Activated CD8-positive, alpha-beta T cell treated with anti-CD3 and anti-CD28 coated beads, Interleukin-2, amount 10 ng/mL, durations not matched to agents 7 days and 5 days (primary cell): Measurements from ENCODE around the gene IRAK2. TPM values are rescaled to one million over a fixed set of nuclear protein-coding genes. Genes with fewer than 3 reads are reported as not detected.
"Not testable (repeated sequence)": the region's sequence is repeated elsewhere in the genome, so short reads cannot be mapped to it uniquely, and the experiment has no call there.

ENCODE experiments used
- ATAC-seq: fragments of 150-1000 bp; cut with Tn5 transposase; one replicate; pipeline ENCODE4 v1.10.0; 2021; ENCODE audit warnings: moderate library complexity
- CTCF ChIA-PET: fragments of 350-600 bp; sonication (Branson Sonifier 250); formaldehyde crosslinking; loops from one replicate; lab custom pipeline; 2021; ENCODE audit warnings: antibody characterized with exemption; lab: Charles Lee
- POLR2A ChIA-PET: fragments of 350-600 bp; sonication (Branson Sonifier 250); formaldehyde crosslinking; loops from one replicate; lab custom pipeline; 2021; ENCODE audit warnings: antibody characterized with exemption; lab: Charles Lee
- DNase-seq: peaks from one replicate; pipeline ENCODE4 v3.0.0-alpha.2; 2020
- H3K27ac Mint-ChIP-seq: one replicate; pipeline ENCODE4 v1.8.0; 2021; ENCODE audit warnings: mild to moderate bottlenecking, mixed read lengths
- H3K27me3 Mint-ChIP-seq: one replicate; pipeline ENCODE4 v1.8.0; 2021; ENCODE audit warnings: low read depth, mixed read lengths
- H3K36me3 Mint-ChIP-seq: one replicate; pipeline ENCODE4 v1.8.0; 2021; ENCODE audit warnings: low read depth, mixed read lengths
- H3K4me1 Mint-ChIP-seq: one replicate; pipeline ENCODE4 v1.8.0; 2021; ENCODE audit warnings: low read depth, mixed read lengths
- H3K4me3 Mint-ChIP-seq: one replicate; pipeline ENCODE4 v1.8.0; 2021; ENCODE audit warnings: mild to moderate bottlenecking, mixed read lengths
- H3K9me3 Mint-ChIP-seq: one replicate; pipeline ENCODE4 v1.8.0; 2022; ENCODE audit warnings: mixed read lengths; ENCODE audit not compliant: insufficient read depth
- total RNA-seq, 2 experiments: library from RNA; stranded (reverse); gene quantifications; one replicate each; pipeline ENCODE4 v1.2.3, GENCODE V29; 2021

The IRAK2 gene, protein sequence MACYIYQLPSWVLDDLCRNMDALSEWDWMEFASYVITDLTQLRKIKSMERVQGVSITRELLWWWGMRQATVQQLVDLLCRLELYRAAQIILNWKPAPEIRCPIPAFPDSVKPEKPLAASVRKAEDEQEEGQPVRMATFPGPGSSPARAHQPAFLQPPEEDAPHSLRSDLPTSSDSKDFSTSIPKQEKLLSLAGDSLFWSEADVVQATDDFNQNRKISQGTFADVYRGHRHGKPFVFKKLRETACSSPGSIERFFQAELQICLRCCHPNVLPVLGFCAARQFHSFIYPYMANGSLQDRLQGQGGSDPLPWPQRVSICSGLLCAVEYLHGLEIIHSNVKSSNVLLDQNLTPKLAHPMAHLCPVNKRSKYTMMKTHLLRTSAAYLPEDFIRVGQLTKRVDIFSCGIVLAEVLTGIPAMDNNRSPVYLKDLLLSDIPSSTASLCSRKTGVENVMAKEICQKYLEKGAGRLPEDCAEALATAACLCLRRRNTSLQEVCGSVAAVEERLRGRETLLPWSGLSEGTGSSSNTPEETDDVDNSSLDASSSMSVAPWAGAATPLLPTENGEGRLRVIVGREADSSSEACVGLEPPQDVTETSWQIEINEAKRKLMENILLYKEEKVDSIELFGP
- 1 to 10 TPM; 1.3 to 1.4 TPM for total RNA-seq

DNA sequence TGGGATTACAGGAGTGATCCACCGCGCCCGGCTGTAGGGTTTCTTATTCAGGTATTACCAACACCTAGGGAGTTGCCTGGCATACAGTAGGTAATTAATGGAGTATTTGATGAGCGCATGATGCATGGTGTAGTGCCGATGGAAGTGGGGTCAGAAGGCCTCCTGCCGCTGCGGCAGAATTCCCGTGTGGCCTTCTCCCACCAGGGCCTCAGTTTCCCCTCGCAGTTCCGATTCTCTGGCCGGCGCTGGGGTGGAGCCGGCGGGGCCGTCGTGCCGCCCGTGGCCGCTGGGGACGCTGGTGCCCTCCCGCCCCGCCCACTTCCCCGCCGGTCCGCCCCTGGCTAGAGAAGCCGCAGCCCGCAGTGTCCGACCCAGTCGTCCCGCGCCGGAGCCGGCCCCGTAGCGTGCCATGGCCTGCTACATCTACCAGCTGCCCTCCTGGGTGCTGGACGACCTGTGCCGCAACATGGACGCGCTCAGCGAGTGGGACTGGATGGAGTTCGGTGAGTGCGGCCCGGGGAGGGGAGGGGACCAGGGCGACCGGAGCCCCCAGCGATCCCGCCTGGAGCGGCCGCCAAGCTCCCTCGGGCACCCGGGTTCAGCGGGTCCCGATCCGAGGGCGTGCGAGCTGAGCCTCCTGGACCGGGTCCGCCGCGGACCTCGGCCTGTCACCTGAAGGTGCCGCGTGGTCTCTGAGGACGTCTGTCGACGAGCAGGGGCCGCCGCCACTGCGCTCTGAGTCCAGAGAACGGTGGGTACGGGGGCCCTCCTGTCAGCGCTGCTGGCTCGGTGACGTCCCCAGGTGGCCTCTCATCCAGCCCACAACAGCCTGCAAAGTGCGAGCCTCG lies at the start of gene IRAK2:
IRAK2 (plus strand) TSS at position 374 of the 848 bp plus-strand sequence; CDS start at position 410, 36 bp downstream.
- H3K27me3 Mint-ChIP-seq = no peaks in the 10 kb centered on the region
- DNase-seq (peak; percentile 63), ATAC-seq (peak; percentile 84)
- ChIA-PET CTCF (interaction anchor here (1.0 to 2.1 kb wide), 9 partner anchors 14 to 99 kb away, joined by 3 to 9 read pairs (median 5); no protein-coding TSS in a partner anchor), POLR2A (interaction anchor here (1.4 kb wide), 1 partner anchor 28 kb away, joined by 4 read pairs; no protein-coding TSS in a partner anchor)
- no peak within 1 kb of the TSS for H3K27ac Mint-ChIP-seq
- H3K4me1 Mint-ChIP-seq = peaks cover 18% of the 10 kb centered on the region
- H3K36me3 Mint-ChIP-seq = peaks cover 8% of the 10 kb centered on the region
- peaks cover 11% of the 10 kb centered on the region for H3K9me3 Mint-ChIP-seq
- H3K4me3 Mint-ChIP-seq = peak within 1 kb of the TSS; percentile 69

DNA sequence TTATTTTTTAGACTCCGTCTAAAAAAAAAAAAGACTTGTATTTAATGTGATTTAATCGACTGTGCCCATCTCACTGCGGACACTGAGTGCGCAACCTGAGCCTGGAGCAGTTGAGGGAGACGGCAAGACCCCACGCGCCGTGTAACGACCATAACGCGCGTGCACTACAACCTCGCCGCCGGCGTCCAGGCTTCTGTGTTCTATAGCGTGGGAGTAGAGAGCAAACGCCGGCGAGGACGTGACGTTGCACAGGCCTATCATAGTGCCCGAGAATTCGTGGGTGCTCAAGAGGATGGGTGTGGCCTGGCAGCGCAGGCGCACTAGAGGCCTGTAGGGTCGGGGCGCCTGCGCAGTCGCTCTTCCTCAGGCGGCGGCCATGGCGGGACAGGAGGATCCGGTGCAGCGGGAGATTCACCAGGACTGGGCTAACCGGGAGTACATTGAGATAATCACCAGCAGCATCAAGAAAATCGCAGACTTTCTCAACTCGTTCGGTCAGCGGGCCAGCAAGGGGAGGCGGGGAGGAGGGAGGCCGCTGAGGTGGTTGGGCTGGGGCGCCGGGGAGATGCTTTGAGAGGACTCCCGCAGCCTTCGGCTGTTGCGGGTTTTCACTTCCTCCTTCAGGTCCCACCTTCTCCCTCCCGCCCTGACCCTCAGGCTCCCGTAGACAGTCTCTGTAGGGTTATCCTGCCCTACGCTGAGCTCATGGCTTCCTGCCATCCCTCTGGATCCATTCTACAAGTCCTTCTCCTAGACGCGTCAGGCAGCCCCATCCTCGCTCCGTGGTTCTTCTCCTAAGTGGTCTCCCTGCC lies 49.2 kb upstream of the IRAK2 start, which contains the start of gene BRK1:
BRK1 (plus strand) TSS at position 350 of the 812 bp plus-strand sequence; CDS start at position 377, 27 bp downstream.
- H3K36me3 Mint-ChIP-seq = peaks cover 25% of the 10 kb centered on the region
- ATAC-seq (peak; percentile 99), DNase-seq (peak; percentile 97)
- peak within 1 kb of the TSS; percentile 93 for H3K4me3 Mint-ChIP-seq
- peak within 1 kb of the TSS; percentile 98 for H3K27ac Mint-ChIP-seq
- H3K4me1 Mint-ChIP-seq = peaks cover 31% of the 10 kb centered on the region
- ChIA-PET POLR2A (interaction anchor here (0.8 to 1.8 kb wide), 4 partner anchors 11 to 27 kb away, joined by 3 to 6 read pairs (median 4); partner anchors contain the start of gene VHL), CTCF (interaction anchor here (1.3 to 2.0 kb wide), 2 partner anchors 107 to 148 kb away, joined by 5 to 9 read pairs; no protein-coding TSS in a partner anchor)
- no peaks in the 10 kb centered on the region for H3K9me3 Mint-ChIP-seq
- H3K27me3 Mint-ChIP-seq = no peaks in the 10 kb centered on the region

DNA sequence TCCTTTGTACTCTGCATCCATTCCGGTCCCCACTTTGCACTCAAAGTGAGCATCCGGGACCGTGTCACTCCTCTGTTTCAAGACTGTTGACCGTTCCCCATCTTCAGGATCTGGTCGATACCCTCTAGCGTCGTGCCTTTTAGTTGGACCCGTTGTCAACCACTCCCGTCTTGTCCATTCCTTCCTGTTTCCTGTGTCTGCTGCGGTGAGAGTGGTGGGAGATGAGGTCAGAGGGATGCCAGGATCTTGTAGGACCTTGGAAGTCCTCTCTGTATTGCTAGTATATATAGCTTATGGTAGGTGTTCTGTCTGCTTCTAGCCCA lies 48.6 kb upstream of the IRAK2 start:
- ChIA-PET CTCF (interaction anchor here (0.9 to 2.0 kb wide), 4 partner anchors 106 to 167 kb away, joined by 3 to 9 read pairs (median 4); no protein-coding TSS in a partner anchor), POLR2A (interaction anchor here (0.9 to 1.8 kb wide), 4 partner anchors 11 to 127 kb away, joined by 3 to 6 read pairs (median 4); partner anchors contain the start of gene VHL)
- Mint-ChIP-seq H3K27me3 (no peaks in the 10 kb centered on the region), H3K27ac (peak overlapping the region; percentile 98), H3K4me3 (peak overlapping the region; percentile 93), H3K4me1 (peaks cover 36% of the 10 kb centered on the region), H3K36me3 (peaks cover 30% of the 10 kb centered on the region), H3K9me3 (no peaks in the 10 kb centered on the region)
- DNase-seq (no peak), ATAC-seq (no peak)

DNA sequence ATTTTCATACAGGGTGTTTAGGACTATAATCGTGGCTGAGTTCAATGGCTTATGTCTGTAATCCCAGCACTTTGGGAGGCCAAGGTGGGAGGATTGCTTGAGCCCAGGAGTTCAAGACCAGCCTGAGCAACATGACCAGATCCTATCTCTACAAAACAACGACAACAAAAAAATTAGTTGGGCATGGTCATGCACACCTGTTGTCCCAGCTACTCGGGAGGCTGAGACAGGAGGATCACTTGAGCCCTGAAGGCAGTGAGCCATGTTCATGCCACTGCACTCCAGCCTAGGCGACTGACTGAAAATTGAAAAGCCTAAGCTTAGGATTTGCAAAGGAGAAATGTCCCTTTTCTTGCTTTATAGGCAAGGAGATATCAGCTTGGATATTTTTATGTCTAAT lies 47.8 kb upstream of the IRAK2 start:
- CTCF ChIA-PET = interaction anchor here (0.9 to 2.0 kb wide), 4 partner anchors 106 to 166 kb away, joined by 3 to 9 read pairs (median 4); no protein-coding TSS in a partner anchor
- peak overlapping the region; percentile 93 for H3K4me3 Mint-ChIP-seq

DNA sequence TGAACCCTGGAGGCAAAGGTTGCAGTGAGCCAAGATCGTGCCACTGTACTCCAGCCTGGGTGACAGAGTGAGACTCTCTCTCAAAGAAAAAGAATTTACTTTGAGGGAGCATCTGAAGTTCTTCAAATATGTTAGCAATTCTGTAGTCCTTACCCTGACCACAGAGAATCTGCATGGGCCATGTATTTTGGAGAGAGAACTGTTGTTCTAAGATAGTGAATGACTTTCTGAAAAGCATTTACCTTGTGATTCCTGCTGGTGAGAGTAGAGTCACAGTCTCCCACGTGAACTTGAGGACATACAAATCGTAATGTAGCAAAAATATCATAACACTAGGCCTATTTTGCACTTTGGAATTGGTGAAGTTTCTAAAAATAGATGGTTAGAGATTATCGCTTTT lies 45.3 kb upstream of the IRAK2 start:
- no peak for DNase-seq
- CTCF ChIA-PET = no interaction called here
- Mint-ChIP-seq H3K4me1 (peaks cover 42% of the 10 kb centered on the region), H3K9me3 (no peaks in the 10 kb centered on the region), H3K36me3 (peaks cover 47% of the 10 kb centered on the region), H3K4me3 (no peak overlapping the region), H3K27ac (no peak overlapping the region), H3K27me3 (no peaks in the 10 kb centered on the region)
- POLR2A ChIA-PET = no interaction called here
- ATAC-seq = no peak

More for the DNA sequence above, 47.8 kb upstream of the IRAK2 start:
- Mint-ChIP-seq H3K36me3 (peaks cover 34% of the 10 kb centered on the region), H3K27me3 (no peaks in the 10 kb centered on the region), H3K27ac (no peak overlapping the region), H3K4me1 (peaks cover 36% of the 10 kb centered on the region), H3K9me3 (no peaks in the 10 kb centered on the region)
- POLR2A ChIA-PET = interaction anchor here (1.1 to 1.8 kb wide), 2 partner anchors 10 to 126 kb away, joined by 4 read pairs; no protein-coding TSS in a partner anchor
- DNase-seq (no peak), ATAC-seq (no peak)

DNA sequence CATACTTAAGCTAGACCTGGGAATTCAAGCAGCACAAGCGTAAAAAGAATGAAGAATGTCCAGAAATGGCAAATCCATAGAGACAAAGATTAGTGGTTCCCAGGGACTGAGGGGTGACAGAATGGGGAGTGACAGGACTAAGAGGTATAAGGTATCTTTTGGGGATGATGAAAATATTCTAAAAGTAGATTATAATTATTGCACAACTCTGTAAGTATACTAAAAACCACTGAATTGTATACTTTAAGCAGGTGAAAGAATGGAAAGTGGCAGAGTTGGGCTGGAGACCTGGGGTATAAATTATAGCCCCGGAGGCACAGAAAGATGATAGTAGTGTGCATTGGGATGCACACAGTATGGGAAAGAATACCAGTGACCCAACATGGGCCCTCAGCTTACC lies 43.7 kb upstream of the IRAK2 start:
- POLR2A ChIA-PET = interaction anchor here (0.8 to 1.1 kb wide), 2 partner anchors 21 to 121 kb away, joined by 3 read pairs; partner anchors contain the start of gene VHL
- Mint-ChIP-seq H3K27me3 (no peaks in the 10 kb centered on the region), H3K27ac (no peak overlapping the region), H3K9me3 (no peaks in the 10 kb centered on the region), H3K36me3 (peaks cover 55% of the 10 kb centered on the region), H3K4me1 (peaks cover 39% of the 10 kb centered on the region), H3K4me3 (no peak overlapping the region)
- DNase-seq = no peak
- no peak for ATAC-seq
- CTCF ChIA-PET = interaction anchor here (0.7 kb wide), 1 partner anchor 143 kb away, joined by 3 read pairs; no protein-coding TSS in a partner anchor

DNA sequence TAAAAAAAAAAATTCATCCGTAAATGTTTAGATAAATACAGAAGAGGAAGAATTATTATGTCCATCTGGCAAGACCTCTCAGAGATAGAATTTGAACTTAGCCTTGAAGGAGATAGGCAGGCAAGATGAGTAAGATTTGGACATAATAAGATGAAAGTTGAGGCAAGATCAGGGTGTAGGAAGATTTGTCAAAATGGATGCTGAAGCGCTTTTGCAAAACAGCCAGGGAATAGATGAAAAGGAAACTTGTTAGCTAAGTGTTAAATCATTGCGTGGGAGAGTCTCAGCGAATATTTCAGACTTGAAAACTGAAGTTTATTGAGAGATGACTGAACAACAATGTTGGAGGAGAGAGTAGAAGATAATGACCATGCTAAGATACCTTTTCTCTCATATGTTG lies 42.0 kb upstream of the IRAK2 start:
- Mint-ChIP-seq H3K36me3 (peaks cover 61% of the 10 kb centered on the region), H3K4me3 (no peak overlapping the region), H3K9me3 (no peaks in the 10 kb centered on the region), H3K27me3 (no peaks in the 10 kb centered on the region), H3K4me1 (peaks cover 30% of the 10 kb centered on the region), H3K27ac (no peak overlapping the region)
- CTCF ChIA-PET = no interaction called here
- no peak for DNase-seq
- POLR2A ChIA-PET = interaction anchor here (0.8 kb wide), 1 partner anchor 279 kb away, joined by 3 read pairs; the partner anchor contains the start of gene RPUSD3
- ATAC-seq = no peak

DNA sequence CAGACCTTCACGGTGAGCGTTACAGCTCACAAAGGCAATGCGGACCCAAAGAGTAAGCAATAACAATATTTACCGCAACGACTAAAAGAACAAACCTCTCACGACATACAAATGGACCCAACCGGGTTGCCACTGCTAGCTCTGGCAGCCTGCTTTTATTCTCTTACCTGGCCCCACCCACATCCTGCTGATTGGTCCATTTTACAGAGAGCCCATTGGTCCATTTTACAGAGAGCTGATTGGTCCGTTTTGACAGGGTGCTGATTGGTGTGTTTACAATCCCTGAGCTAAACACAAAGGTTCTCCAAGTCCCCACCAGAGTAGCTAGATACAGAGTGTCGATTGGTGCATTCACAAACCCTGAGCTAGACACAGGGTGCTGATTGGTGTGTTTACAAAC lies 28.8 kb upstream of the IRAK2 start:
- DNase-seq, ATAC-seq, H3K36me3 Mint-ChIP-seq, H3K4me3 Mint-ChIP-seq, H3K9me3 Mint-ChIP-seq, H3K27me3 Mint-ChIP-seq, H3K27ac Mint-ChIP-seq: not testable (repeated sequence)
- ChIA-PET CTCF (interaction anchor here (2.6 kb wide), 1 partner anchor 128 kb away, joined by 9 read pairs; no protein-coding TSS in a partner anchor), POLR2A (interaction anchor here (0.7 kb wide), 1 partner anchor 21 kb away, joined by 3 read pairs; no protein-coding TSS in a partner anchor)
- peaks cover 15% of the 10 kb centered on the region for H3K4me1 Mint-ChIP-seq

DNA sequence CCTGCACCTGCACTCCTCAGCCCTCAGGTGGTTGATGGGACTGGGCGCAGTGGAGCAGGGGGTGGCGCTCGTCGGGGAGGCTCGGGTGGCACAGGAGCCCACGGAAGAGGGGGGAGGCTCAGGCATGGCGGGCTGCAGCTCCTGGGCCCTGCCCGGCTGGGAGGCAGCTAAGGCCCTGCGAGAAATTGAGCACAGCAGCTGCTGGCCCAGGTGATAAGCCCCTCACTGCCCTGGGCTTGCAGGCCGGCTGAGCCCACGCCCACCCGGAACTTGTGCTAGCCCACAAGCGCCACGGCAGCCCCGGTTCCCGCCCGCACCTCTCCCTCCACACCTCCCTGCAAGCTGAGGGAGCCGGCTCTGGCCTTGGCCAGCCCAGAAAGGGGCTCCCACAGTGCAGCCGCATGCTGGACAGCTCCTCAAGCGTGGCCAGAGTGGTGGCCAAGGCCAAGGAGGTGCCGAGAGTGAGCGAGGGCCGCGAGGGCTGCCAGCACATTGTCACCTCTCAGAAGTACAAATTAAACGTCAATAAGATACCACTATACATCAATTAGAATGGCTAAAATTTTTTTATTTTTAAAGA lies 28.2 kb upstream of the IRAK2 start:
- no peak for ATAC-seq
- ChIA-PET CTCF (interaction anchor here (2.6 kb wide), 1 partner anchor 127 kb away, joined by 9 read pairs; no protein-coding TSS in a partner anchor), POLR2A (interaction anchor here (0.7 kb wide), 1 partner anchor 22 kb away, joined by 3 read pairs; no protein-coding TSS in a partner anchor)
- Mint-ChIP-seq H3K36me3 (no peaks in the 10 kb centered on the region), H3K4me1 (peaks cover 20% of the 10 kb centered on the region), H3K27ac (no peak overlapping the region), H3K4me3 (no peak overlapping the region), H3K9me3 (no peaks in the 10 kb centered on the region), H3K27me3 (no peaks in the 10 kb centered on the region)
- DNase-seq = no peak

DNA sequence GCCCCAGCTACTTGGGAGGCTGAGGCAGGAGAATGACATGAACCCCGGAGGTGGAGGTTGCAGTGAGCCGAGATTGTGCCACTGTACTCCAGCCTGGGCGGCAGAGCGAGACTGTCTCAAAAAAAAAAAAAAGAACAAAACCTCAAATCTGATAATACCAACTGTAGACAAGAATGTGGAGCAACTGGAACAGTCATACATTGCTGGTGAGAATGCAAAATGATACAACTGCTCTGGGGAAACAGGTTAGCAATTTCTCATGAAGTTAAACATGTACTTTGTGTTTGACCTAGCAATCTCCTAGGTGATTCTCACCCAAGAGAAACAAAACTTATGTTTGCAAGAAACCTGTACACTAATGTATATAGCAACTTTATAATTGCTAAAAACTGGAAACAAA lies 27.5 kb upstream of the IRAK2 start:
- POLR2A ChIA-PET = no interaction called here

More for the DNA sequence above, 27.5 kb upstream of the IRAK2 start:
- no peaks in the 10 kb centered on the region for H3K9me3 Mint-ChIP-seq
- H3K27ac Mint-ChIP-seq = no peak overlapping the region
- CTCF ChIA-PET = no interaction called here
- H3K4me1 Mint-ChIP-seq = peaks cover 20% of the 10 kb centered on the region
- H3K27me3 Mint-ChIP-seq = no peaks in the 10 kb centered on the region
- DNase-seq (no peak), ATAC-seq (no peak)
- H3K4me3 Mint-ChIP-seq = no peak overlapping the region
- no peaks in the 10 kb centered on the region for H3K36me3 Mint-ChIP-seq
